HepG2 (cell line): ENCODE measurements around the gene TUBB4B. TPM values are rescaled to one million over a fixed set of nuclear protein-coding genes. Genes with fewer than 3 reads are reported as not detected.
A peak's percentile ranks its signal among the peaks of the same experiment; 100 is the strongest.

Experiments used
- GABPB1 ChIP-seq: IDR thresholded peaks from 2 replicates; pipeline ENCODE4 v1.6.1; 2016; ENCODE audit warnings: mild to moderate bottlenecking, missing genetic modification reagents, moderate library complexity, missing compliant biosample characterization
- HNRNPUL1 ChIP-seq: fragments of 200-400 bp; formaldehyde crosslinking; IDR thresholded peaks from 2 replicates; pipeline ENCODE4 v1.6.1; 2017; ENCODE audit warnings: low read depth, mild to moderate bottlenecking, low read length, moderate library complexity
- JUND ChIP-seq: sonication (generic); formaldehyde crosslinking; IDR thresholded peaks from 2 replicates; pipeline ENCODE4 v1.8.0; 2022; ENCODE audit warnings: mild to moderate bottlenecking, missing genetic modification reagents
- MIER3 ChIP-seq: IDR thresholded peaks from 2 replicates; pipeline ENCODE4 v1.6.1; 2016; ENCODE audit warnings: missing compliant biosample characterization, borderline replicate concordance
- MXI1 ChIP-seq: IDR thresholded peaks from 3 replicates; pipeline ENCODE4 v1.6.1; 2012; ENCODE audit warnings: low read depth, low read length, inconsistent platforms, borderline replicate concordance
- ZNF256 ChIP-seq: sonication (generic); formaldehyde crosslinking; conservative IDR thresholded peaks from 2 replicates; pipeline ENCODE4 v1.4.0; 2020; ENCODE audit warnings: missing genetic modification reagents
- ZNF33A ChIP-seq: sonication (generic); formaldehyde crosslinking; IDR thresholded peaks from 2 replicates; pipeline ENCODE4 v1.5.1; 2020; ENCODE audit warnings: missing genetic modification reagents, mild to moderate bottlenecking, moderate library complexity, borderline replicate concordance
- ZNF782 ChIP-seq: sonication (generic); formaldehyde crosslinking; IDR thresholded peaks from 2 replicates; pipeline ENCODE4 v1.4.0; 2020; ENCODE audit warnings: missing genetic modification reagents, mild to moderate bottlenecking, borderline replicate concordance
- ZNF816 ChIP-seq: sonication (generic); formaldehyde crosslinking; IDR thresholded peaks from 2 replicates; pipeline ENCODE4 v1.8.0; 2022; ENCODE audit warnings: missing genetic modification reagents, mild to moderate bottlenecking, borderline replicate concordance
- polyA plus RNA-seq, 8 experiments: library from polyadenylated mRNA; depleted of rRNA in 3 of 8; stranded (reverse) in 7 of 8; unstranded in 1 of 8; fragments of >200 nt; fragmentation: Illumina TruSeq in 4 of 8; extraction: Trizol in 4 of 8; gene quantifications; 2 replicates each; pipeline versions ENCODE4 v1.2.1 to v1.2.3, GENCODE V29; 2011 to 2016; ENCODE audit warnings: low read depth in 4 of 8, missing spikeins in 1 of 8, mixed read lengths in 1 of 8; ENCODE audit not compliant: insufficient read depth in 1 of 8
- total RNA-seq, 5 experiments: library from RNA; depleted of rRNA; stranded (reverse); fragments of >200 nt; fragmentation: Illumina TruSeq; extraction: Trizol; gene quantifications; 2 replicates each; pipeline ENCODE4 v1.2.3, GENCODE V29; 2016; ENCODE audit warnings: low read depth in 1 of 5
- TF ChIP-seq, protein P1 (sequence below): sonication (generic); formaldehyde crosslinking; conservative IDR thresholded peaks from 2 replicates; pipeline ENCODE4 v1.8.0; 2022; ENCODE audit warnings: missing genetic modification reagents
- TF ChIP-seq, protein P2 (sequence below): sonication (generic); formaldehyde crosslinking; IDR thresholded peaks from 2 replicates; pipeline ENCODE4 v1.4.0; 2020; ENCODE audit warnings: missing genetic modification reagents
- TF ChIP-seq, protein P3 (sequence below): sonication (generic); formaldehyde crosslinking; IDR thresholded peaks from 2 replicates; pipeline ENCODE4 v1.4.0; 2020; ENCODE audit warnings: mild to moderate bottlenecking, missing genetic modification reagents
- TF ChIP-seq, protein P4 (sequence below): sonication (generic); formaldehyde crosslinking; IDR thresholded peaks from 2 replicates; pipeline ENCODE4 v1.5.0; 2020; ENCODE audit warnings: mild to moderate bottlenecking, missing genetic modification reagents, borderline replicate concordance
- TF ChIP-seq, protein P5 (sequence below): sonication (generic); formaldehyde crosslinking; IDR thresholded peaks from 2 replicates; pipeline ENCODE4 v1.4.0; 2020; ENCODE audit warnings: mild to moderate bottlenecking, missing genetic modification reagents
- TF ChIP-seq, protein P6 (sequence below): sonication (generic); formaldehyde crosslinking; IDR thresholded peaks from 2 replicates; pipeline ENCODE4 v1.4.0; 2020; ENCODE audit warnings: missing genetic modification reagents, low read depth, mild to moderate bottlenecking, borderline replicate concordance

Gene TUBB4B
- total and polyA plus RNA-seq, 2 of the 13 experiments (the other 11 are each of a cell fraction or from before 2014, with no cell fraction given) = 182 to 412 TPM

DNA sequence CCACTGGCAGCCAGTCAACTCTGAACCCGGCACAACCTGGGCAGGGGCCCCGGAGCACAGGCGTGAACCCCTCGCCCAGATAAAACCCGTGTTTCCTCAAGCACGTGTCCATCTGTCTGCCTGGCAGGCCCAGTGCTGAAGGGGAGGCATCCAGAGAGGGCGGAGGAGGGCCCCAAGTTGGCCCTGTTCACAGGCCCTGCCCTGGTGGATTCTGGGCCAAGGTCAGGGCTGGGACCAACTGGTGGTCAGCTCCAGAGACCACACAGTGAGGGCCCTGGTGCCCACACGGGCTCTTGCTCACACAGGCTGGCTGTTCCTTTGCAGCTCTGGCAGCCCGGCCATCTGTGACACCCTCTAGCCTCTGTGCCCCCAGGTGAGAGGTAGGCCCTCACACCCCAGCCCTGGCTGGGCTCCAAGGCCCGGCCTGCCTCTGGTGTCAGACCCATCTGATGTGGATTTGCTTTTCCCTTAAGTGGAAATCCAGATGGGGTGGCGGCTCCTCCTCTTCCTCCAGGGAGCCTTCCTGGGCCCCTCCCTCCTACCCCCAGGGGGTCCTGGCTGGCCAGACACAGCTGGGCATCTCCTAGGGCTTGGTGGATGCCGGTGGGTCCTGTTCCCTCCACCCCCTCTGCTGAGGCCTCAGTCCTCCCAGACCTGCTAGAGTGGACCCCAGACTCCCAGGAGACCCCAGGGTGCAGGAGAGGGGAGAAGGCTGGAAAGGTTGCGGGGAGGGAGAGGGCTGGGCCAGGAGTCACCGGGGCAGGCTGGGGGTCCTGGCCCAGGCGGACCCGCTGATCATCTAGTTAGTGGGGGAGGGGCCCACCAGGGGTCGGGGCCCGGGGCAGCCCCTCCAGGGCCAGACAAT, 9.5 kb downstream of the TUBB4B start (continued):
- TF ChIP-seq, protein P1, sequence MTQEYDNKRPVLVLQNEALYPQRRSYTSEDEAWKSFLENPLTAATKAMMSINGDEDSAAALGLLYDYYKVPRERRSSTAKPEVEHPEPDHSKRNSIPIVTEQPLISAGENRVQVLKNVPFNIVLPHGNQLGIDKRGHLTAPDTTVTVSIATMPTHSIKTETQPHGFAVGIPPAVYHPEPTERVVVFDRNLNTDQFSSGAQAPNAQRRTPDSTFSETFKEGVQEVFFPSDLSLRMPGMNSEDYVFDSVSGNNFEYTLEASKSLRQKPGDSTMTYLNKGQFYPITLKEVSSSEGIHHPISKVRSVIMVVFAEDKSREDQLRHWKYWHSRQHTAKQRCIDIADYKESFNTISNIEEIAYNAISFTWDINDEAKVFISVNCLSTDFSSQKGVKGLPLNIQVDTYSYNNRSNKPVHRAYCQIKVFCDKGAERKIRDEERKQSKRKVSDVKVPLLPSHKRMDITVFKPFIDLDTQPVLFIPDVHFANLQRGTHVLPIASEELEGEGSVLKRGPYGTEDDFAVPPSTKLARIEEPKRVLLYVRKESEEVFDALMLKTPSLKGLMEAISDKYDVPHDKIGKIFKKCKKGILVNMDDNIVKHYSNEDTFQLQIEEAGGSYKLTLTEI = no peak
- TF ChIP-seq, protein P2, sequence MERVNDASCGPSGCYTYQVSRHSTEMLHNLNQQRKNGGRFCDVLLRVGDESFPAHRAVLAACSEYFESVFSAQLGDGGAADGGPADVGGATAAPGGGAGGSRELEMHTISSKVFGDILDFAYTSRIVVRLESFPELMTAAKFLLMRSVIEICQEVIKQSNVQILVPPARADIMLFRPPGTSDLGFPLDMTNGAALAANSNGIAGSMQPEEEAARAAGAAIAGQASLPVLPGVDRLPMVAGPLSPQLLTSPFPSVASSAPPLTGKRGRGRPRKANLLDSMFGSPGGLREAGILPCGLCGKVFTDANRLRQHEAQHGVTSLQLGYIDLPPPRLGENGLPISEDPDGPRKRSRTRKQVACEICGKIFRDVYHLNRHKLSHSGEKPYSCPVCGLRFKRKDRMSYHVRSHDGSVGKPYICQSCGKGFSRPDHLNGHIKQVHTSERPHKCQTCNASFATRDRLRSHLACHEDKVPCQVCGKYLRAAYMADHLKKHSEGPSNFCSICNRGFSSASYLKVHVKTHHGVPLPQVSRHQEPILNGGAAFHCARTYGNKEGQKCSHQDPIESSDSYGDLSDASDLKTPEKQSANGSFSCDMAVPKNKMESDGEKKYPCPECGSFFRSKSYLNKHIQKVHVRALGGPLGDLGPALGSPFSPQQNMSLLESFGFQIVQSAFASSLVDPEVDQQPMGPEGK = no peak; the same call in 1 of the 2 replicates
- TF ChIP-seq ZNF256 (CRISPR knock-in tag) (no peak), ZNF816 (CRISPR knock-in tag) (no peak), ZNF33A (CRISPR knock-in tag) (no peak), MXI1 (peak; percentile 34; the same call in 1 of the 3 replicates), GABPB1 (CRISPR knock-in tag) (no peak), HNRNPUL1 (no peak), JUND (CRISPR knock-in tag) (no peak), MIER3 (CRISPR knock-in tag) (no peak), ZNF782 (CRISPR knock-in tag) (no peak)
- TF ChIP-seq, protein P3, sequence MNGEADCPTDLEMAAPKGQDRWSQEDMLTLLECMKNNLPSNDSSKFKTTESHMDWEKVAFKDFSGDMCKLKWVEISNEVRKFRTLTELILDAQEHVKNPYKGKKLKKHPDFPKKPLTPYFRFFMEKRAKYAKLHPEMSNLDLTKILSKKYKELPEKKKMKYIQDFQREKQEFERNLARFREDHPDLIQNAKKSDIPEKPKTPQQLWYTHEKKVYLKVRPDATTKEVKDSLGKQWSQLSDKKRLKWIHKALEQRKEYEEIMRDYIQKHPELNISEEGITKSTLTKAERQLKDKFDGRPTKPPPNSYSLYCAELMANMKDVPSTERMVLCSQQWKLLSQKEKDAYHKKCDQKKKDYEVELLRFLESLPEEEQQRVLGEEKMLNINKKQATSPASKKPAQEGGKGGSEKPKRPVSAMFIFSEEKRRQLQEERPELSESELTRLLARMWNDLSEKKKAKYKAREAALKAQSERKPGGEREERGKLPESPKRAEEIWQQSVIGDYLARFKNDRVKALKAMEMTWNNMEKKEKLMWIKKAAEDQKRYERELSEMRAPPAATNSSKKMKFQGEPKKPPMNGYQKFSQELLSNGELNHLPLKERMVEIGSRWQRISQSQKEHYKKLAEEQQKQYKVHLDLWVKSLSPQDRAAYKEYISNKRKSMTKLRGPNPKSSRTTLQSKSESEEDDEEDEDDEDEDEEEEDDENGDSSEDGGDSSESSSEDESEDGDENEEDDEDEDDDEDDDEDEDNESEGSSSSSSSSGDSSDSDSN = 0 out of 2 replicates have a peak, but pooled peaks have one; percentile 27
- TF ChIP-seq, protein P4, sequence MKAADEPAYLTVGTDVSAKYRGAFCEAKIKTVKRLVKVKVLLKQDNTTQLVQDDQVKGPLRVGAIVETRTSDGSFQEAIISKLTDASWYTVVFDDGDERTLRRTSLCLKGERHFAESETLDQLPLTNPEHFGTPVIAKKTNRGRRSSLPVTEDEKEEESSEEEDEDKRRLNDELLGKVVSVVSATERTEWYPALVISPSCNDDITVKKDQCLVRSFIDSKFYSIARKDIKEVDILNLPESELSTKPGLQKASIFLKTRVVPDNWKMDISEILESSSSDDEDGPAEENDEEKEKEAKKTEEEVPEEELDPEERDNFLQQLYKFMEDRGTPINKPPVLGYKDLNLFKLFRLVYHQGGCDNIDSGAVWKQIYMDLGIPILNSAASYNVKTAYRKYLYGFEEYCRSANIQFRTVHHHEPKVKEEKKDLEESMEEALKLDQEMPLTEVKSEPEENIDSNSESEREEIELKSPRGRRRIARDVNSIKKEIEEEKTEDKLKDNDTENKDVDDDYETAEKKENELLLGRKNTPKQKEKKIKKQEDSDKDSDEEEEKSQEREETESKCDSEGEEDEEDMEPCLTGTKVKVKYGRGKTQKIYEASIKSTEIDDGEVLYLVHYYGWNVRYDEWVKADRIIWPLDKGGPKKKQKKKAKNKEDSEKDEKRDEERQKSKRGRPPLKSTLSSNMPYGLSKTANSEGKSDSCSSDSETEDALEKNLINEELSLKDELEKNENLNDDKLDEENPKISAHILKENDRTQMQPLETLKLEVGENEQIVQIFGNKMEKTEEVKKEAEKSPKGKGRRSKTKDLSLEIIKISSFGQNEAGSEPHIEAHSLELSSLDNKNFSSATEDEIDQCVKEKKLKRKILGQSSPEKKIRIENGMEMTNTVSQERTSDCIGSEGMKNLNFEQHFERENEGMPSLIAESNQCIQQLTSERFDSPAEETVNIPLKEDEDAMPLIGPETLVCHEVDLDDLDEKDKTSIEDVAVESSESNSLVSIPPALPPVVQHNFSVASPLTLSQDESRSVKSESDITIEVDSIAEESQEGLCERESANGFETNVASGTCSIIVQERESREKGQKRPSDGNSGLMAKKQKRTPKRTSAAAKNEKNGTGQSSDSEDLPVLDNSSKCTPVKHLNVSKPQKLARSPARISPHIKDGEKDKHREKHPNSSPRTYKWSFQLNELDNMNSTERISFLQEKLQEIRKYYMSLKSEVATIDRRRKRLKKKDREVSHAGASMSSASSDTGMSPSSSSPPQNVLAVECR (CRISPR knock-in tag) = peak; percentile 50; the same call in 1 of the 2 replicates
- TF ChIP-seq, protein P5, sequence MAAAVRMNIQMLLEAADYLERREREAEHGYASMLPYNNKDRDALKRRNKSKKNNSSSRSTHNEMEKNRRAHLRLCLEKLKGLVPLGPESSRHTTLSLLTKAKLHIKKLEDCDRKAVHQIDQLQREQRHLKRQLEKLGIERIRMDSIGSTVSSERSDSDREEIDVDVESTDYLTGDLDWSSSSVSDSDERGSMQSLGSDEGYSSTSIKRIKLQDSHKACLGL (CRISPR knock-in tag) = peak; percentile 47; the same call in 1 of the 2 replicates
- TF ChIP-seq, protein P6, sequence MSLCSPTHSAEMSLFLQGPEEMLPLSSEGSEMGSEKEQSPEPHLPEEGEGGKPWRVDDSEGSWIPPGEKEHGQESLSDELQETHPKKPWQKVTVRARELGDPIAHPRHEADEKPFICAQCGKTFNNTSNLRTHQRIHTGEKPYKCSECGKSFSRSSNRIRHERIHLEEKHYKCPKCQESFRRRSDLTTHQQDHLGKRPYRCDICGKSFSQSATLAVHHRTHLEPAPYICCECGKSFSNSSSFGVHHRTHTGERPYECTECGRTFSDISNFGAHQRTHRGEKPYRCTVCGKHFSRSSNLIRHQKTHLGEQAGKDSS (CRISPR knock-in tag) = 0 out of 2 replicates have a peak, but pooled peaks have one; percentile 30
